Right hindlimb (tissue), 1 donor: ENCODE results near the gene EPHB3.

Experiments
- DNase-seq: peaks from one replicate; pipeline ENCODE4 v3.0.0-alpha.2; 2018

Gene EPHB3

GRCh38 chr3:184630861-184631471, 69.4 kb downstream of the EPHB3 start:
- no peak for DNase-seq

GRCh38 chr3:184631472-184631861, 69.9 kb downstream of the EPHB3 start:
- DNase-seq: peak; percentile 69
